Uterus (tissue), 4 donors: Measurements from ENCODE around the gene MAP4K4. TPM values are rescaled to one million over a fixed set of nuclear protein-coding genes. Genes with fewer than 3 reads are reported as not detected.

Experiments used
- DNase-seq, 2 donors: peaks; one replicate each; pipeline ENCODE4 v3.0.0-alpha.2; 2019 to 2020
- H3K27ac ChIP-seq, 2 donors: fragments of 200-600 bp; sonication (generic); 1 replicate in 1 of 2; 2 replicates in 1 of 2; pipeline ENCODE4 v1.5.1; 2016 to 2018
- H3K27me3 ChIP-seq, 2 donors: fragments of 200-600 bp; sonication (generic); one replicate each; pipeline ENCODE4 v1.5.1; 2018 to 2019; ENCODE audit warnings: control low read depth in 1 of 2
- H3K36me3 ChIP-seq, 2 donors: fragments of 200-600 bp; sonication (generic); one replicate each; pipeline ENCODE4 v1.5.1; 2019; ENCODE audit warnings: control low read depth in 1 of 2
- H3K4me1 ChIP-seq, 2 donors: fragments of 200-600 bp; sonication (generic); one replicate each; pipeline ENCODE4 v1.5.1; 2018 to 2019; ENCODE audit warnings: control low read depth in 1 of 2
- H3K4me3 ChIP-seq, 2 donors: fragments of 200-600 bp; sonication (generic); 1 replicate in 1 of 2; 2 replicates in 1 of 2; pipeline ENCODE4 v1.5.1; 2018 to 2019; ENCODE audit warnings: mild to moderate bottlenecking in 1 of 2
- H3K9me3 ChIP-seq, 2 donors: fragments of 200-600 bp; sonication (generic); one replicate each; pipeline ENCODE4 v1.5.1; 2019; ENCODE audit warnings: control low read depth in 1 of 2
- CTCF ChIP-seq, 4 experiments: fragments of 200-600 bp in 2 of 4; fragments of 450-650 bp in 2 of 4; sonication (generic) in 2 of 4; IDR thresholded peaks; one replicate each; pipeline ENCODE4 v1.5.1; 2016 to 2019; ENCODE audit warnings: antibody characterized with exemption in 4 of 4, mild to moderate bottlenecking in 2 of 4, moderate library complexity in 1 of 4
- POLR2A ChIP-seq, 2 donors: fragments of 450-650 bp; IDR thresholded peaks; one replicate each; pipeline ENCODE4 v1.6.1; 2016; ENCODE audit warnings: antibody characterized with exemption in 2 of 2, mild to moderate bottlenecking in 1 of 2, moderate library complexity in 1 of 2
- intact Hi-C: fragments of 100-400 bp; cut with DNase I; formaldehyde crosslinking; loops from one replicate; pipeline ENCODE4 v1.15.1; 2023; ENCODE audit warnings: low total_unique reads
- total RNA-seq, 4 donors: library from RNA; depleted of rRNA in 3 of 4; stranded (reverse); fragments of >200 nt in 3 of 4; gene quantifications; one replicate each; pipeline versions ENCODE4 v1.1.0 to v1.2.4, GENCODE V29; 2014 to 2023
- donor health status: DM: yes; HTN: yes; CAD: no.

MAP4K4 gene
- total RNA-seq, 4 donors from 2014 or later = 17.9 to 87.2 (median 55.4) TPM

GRCh38 chr2:101861382-101861781, 163.9 kb downstream of the MAP4K4 start:
- Histone ChIP-seq H3K4me3 (no peak overlapping the region), H3K4me1 (no peaks in the 10 kb centered on the region), H3K27ac (no peak overlapping the region), H3K27me3 (no peaks in the 10 kb centered on the region), H3K9me3 (no peaks in the 10 kb centered on the region), H3K36me3 (no peaks in the 10 kb centered on the region)
- TF ChIP-seq CTCF (IDR thresholded peaks at IDR 0.05) (no peak), POLR2A (IDR thresholded peaks at IDR 0.05) (no peak)
- intact Hi-C loops = no loop called here
- no peak for DNase-seq

- H3K4me1 ChIP-seq = no peaks in the 10 kb centered on the region
- DNase-seq = no peak
- H3K9me3 ChIP-seq = no peaks in the 10 kb centered on the region
- H3K4me3 ChIP-seq = no peak overlapping the region
- no peaks in the 10 kb centered on the region for H3K36me3 ChIP-seq
- H3K27me3 ChIP-seq = no peaks in the 10 kb centered on the region
- H3K27ac ChIP-seq = no peak overlapping the region
- intact Hi-C loops = no loop called here
- no peak for TF ChIP-seq CTCF (IDR thresholded peaks at IDR 0.05)
- no peak for TF ChIP-seq POLR2A (IDR thresholded peaks at IDR 0.05)
Observed at GRCh38 chr2:101863534-101863933, 166.0 kb downstream of the MAP4K4 start.

- TF ChIP-seq CTCF (IDR thresholded peaks at IDR 0.05) (no peak), POLR2A (IDR thresholded peaks at IDR 0.05) (no peak)
- intact Hi-C loops = no loop called here
- Histone ChIP-seq H3K4me3 (no peak overlapping the region), H3K36me3 (no peaks in the 10 kb centered on the region), H3K9me3 (no peaks in the 10 kb centered on the region), H3K27me3 (no peaks in the 10 kb centered on the region), H3K4me1 (no peaks in the 10 kb centered on the region), H3K27ac (no peak overlapping the region)
- no peak for DNase-seq
Observed at GRCh38 chr2:101864426-101864825, 166.9 kb downstream of the MAP4K4 start.

DNA sequence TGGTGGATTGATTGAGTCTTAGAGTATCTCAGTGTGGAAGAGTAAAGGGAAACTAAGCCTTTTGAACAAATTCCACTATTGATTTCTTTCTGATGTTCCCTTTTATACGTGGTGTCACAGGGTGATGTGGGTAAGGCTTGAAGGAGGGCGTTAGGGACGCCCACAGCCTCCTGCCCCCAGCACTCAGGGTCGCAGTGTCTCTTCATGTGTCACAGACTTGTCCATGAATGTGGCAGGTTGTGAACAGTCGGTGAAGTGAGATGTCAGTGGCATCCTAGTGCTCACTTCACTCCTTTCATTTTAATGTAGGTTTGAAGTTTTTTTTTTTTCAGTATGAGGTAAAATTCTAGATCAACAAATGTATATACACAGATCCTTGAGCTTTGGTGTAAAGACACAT, 171.0 kb downstream of the MAP4K4 start:
- H3K36me3 ChIP-seq = no peaks in the 10 kb centered on the region
- intact Hi-C loops = no loop called here
- no peak for TF ChIP-seq POLR2A (IDR thresholded peaks at IDR 0.05)
- no peak for TF ChIP-seq CTCF (IDR thresholded peaks at IDR 0.05)

DNA sequence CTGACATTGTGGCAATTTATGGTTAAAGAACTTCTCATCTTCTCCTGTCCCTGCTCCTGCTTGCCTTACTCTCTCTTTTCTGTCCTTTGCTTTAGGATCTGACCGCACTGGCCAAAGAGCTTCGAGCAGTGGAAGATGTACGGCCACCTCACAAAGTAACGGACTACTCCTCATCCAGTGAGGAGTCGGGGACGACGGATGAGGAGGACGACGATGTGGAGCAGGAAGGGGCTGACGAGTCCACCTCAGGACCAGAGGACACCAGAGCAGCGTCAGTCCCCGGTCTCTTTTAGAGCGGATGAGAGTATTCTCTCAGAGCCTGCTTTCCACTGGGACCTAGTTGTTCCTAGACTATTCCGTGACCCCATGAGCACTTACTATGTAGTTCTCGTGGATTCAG, 172.0 kb downstream of the MAP4K4 start:
- no peak overlapping the region for H3K27ac ChIP-seq
- H3K36me3 ChIP-seq = no peaks in the 10 kb centered on the region
- H3K4me1 ChIP-seq = no peaks in the 10 kb centered on the region
- intact Hi-C loops = no loop called here
- no peak overlapping the region for H3K4me3 ChIP-seq
- no peak for TF ChIP-seq CTCF (IDR thresholded peaks at IDR 0.05)
- no peak for TF ChIP-seq POLR2A (IDR thresholded peaks at IDR 0.05)
- no peak for DNase-seq
- no peaks in the 10 kb centered on the region for H3K27me3 ChIP-seq
- H3K9me3 ChIP-seq = no peaks in the 10 kb centered on the region

More for the DNA sequence above, 171.0 kb downstream of the MAP4K4 start:
- DNase-seq = no peak
- H3K27ac ChIP-seq = no peak overlapping the region
- no peaks in the 10 kb centered on the region for H3K9me3 ChIP-seq
- no peak overlapping the region for H3K4me3 ChIP-seq
- H3K27me3 ChIP-seq = no peaks in the 10 kb centered on the region
- no peaks in the 10 kb centered on the region for H3K4me1 ChIP-seq
